Measurements from ENCODE around the gene SLC1A5. TPM values are rescaled to one million over a fixed set of nuclear protein-coding genes. Genes with fewer than 3 reads are reported as not detected.
A peak's percentile ranks its signal among the peaks of the same experiment; 100 is the strongest.
"Not testable (repeated sequence)": the region's sequence is repeated elsewhere in the genome, so short reads cannot be mapped to it uniquely, and the experiment has no call there.

The SLC1A5 gene
- total and polyA plus RNA-seq, 8 donors, result 67.2 to 172 (median 83.8) TPM

DNA sequence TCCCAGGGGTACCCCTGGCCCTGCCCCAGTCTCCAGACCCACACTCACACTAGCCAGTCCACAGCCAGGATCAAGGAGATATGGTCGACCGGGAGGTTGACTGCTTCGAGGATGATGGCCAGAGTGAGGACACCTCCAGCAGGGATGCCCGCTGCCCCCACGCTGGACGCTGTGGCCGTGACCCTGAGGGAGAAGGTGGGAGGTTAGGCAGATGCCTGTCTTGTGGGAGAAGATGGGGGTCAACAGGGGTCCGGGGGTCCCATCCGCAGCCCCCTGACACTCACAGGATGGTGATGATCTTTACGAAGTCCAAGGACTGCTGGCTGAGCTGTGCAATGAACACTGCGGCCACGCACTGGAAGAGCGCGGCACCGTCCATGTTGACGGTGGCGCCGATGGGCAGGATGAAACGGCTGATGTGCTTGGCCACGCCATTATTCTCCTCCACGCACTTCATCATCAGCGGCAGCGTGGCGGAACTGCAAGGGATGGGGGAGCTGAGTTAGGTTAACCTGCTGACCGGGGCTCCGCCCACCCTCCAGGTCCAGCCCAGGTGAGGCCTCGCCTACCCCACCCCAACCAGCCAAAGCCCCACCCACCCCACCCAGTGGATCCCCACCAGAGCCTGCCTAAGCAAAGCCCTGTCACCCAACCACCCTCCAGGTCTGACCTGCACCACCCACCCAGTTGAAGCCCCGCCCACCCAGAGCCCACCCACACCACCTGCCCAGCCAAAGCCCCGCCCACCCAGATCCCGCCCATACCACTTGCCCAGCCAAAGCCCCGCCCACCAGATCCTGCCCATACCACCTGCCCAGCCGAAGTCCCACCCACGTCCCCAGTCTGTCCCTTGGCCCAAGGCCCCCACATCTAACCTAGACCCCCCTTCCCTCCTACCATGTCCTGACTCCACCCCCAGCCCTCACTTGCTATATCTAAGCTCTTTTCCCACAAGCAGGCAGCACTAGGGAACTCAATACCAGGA lies 11.2 kb downstream of the SLC1A5 start:
- Histone ChIP-seq H3K27me3 (no peaks in the 10 kb centered on the region), H3K4me3 (no peak overlapping the region), H3K9me3 (no peaks in the 10 kb centered on the region), H3K4me1 (peaks cover 0 to 20% of the 10 kb centered on the region in 2 donors), H3K36me3 (peaks cover 0 to 82% of the 10 kb centered on the region in 2 donors), H3K27ac (no peak overlapping the region)
- ATAC-seq (no peak), DNase-seq (no peak)
- intact Hi-C loops (cut with DNase I), result no loop called here
- TF ChIP-seq, protein P1, sequence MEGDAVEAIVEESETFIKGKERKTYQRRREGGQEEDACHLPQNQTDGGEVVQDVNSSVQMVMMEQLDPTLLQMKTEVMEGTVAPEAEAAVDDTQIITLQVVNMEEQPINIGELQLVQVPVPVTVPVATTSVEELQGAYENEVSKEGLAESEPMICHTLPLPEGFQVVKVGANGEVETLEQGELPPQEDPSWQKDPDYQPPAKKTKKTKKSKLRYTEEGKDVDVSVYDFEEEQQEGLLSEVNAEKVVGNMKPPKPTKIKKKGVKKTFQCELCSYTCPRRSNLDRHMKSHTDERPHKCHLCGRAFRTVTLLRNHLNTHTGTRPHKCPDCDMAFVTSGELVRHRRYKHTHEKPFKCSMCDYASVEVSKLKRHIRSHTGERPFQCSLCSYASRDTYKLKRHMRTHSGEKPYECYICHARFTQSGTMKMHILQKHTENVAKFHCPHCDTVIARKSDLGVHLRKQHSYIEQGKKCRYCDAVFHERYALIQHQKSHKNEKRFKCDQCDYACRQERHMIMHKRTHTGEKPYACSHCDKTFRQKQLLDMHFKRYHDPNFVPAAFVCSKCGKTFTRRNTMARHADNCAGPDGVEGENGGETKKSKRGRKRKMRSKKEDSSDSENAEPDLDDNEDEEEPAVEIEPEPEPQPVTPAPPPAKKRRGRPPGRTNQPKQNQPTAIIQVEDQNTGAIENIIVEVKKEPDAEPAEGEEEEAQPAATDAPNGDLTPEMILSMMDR (IDR thresholded peaks at IDR 0.05), result no peak

DNA sequence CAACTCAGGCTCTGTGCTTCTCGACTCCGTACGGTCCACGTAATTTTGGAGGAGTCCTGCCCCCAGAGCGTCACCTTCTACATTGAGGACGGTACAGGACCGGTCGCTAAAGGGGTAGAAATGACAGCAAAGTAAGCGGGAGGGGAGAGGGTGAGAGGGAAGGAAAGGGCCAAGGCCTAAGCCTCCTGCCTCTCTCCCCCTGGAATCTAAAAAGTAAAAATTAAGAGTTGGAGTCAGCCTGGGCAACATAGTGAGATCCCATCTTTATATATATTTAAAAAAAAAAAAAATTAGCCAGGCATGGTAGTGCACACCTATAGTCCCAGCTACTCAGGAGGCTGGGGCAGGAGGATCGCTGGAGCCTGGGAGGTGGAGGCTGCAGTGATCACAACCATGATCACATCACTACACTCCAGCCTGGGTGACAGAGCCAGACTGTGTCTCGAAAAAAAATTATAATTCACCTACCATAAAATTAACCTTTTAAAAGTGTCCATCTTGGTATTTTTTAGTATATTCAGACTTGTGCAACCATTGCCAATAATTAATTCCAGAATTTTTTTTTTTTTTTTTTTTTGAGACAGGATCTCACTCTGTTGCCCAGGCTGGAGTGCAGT lies 12.6 kb downstream of the SLC1A5 start:
- TF ChIP-seq, protein P1 (IDR thresholded peaks at IDR 0.05), result no peak
- intact Hi-C loops (cut with DNase I), result no loop called here
- no peaks in the 10 kb centered on the region for H3K27me3 ChIP-seq
- no peak for ATAC-seq
- H3K4me1 ChIP-seq, result peaks cover 0 to 20% of the 10 kb centered on the region in 2 donors
- no peaks in the 10 kb centered on the region for H3K9me3 ChIP-seq
- peaks cover 0 to 67% of the 10 kb centered on the region in 2 donors for H3K36me3 ChIP-seq
- H3K4me3 ChIP-seq, result no peak overlapping the region
- DNase-seq, result no peak
- no peak overlapping the region for H3K27ac ChIP-seq

DNA sequence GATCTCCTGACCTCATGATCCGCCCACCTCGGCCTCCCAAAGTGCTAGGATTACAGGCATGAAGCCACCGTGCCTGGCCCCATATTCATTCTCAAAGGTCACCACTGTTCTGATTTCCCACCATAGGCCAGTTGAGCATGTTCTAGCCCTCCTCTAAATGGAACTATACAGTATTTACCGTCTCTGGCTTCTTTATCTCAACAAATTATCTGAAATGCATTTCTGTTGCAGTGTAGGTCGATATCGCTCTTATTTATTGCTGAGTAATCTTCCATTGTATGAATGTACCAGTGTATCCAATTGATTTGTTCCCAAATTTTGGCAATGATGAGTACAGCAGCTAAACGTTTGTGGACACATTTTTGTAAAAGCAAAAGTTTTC lies 15.4 kb downstream of the SLC1A5 start:
- peaks cover 0 to 40% of the 10 kb centered on the region in 2 donors for H3K36me3 ChIP-seq
- no peak overlapping the region for H3K27ac ChIP-seq
- no peaks in the 10 kb centered on the region for H3K27me3 ChIP-seq
- no peak overlapping the region for H3K4me3 ChIP-seq
- H3K4me1 ChIP-seq, result peaks cover 0 to 3% of the 10 kb centered on the region in 2 donors
- TF ChIP-seq, protein P1 (IDR thresholded peaks at IDR 0.05), result no peak
- no peak for DNase-seq
- H3K9me3 ChIP-seq, result no peaks in the 10 kb centered on the region
- no peak for ATAC-seq
- intact Hi-C loops (cut with DNase I), result no loop called here

DNA sequence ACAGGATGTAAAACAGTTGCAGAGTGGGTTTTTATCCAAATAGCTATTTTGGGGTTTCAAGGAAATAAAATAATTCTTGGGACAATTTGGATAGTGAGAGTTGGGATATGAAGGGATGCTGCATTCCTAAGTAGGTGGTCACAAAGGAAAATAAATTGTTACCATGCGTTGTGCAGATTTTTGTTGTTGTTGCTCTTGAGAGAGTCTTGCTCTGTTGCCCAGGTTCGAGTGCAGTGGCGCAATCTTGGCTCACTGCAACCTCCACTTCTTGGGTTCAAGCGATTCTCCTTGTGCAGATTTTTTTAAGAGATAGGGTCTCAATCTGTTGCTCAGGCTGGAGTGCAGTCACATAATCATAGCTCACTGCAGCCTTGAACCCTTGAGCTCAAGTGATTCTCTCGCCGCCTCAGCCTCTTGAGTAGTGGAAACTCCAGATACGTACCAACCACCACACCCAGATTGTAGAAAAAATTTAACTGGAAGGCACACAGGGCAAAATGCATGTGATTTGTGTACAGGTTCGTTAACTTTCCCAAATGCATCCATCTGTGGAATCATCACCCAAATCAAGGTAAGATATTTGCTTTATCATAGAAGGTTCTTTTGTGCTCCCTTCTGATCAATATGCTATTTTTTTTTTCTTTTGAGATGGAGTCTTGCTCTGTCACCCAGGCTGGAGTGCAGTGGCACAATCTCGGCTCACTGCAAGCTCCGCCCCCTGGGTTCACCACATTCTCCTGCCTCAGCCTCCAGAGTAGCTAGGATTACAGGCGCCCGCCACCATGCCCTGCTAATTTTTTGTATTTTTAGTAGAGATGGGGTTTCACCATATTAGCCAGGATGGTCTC lies 16.0 kb downstream of the SLC1A5 start:
- Histone ChIP-seq H3K4me3 (no peak overlapping the region), H3K36me3 (peaks cover 0 to 33% of the 10 kb centered on the region in 2 donors), H3K9me3 (no peaks in the 10 kb centered on the region), H3K27me3 (no peaks in the 10 kb centered on the region), H3K27ac (no peak overlapping the region), H3K4me1 (no peaks in the 10 kb centered on the region)
- intact Hi-C loops (cut with DNase I), result no loop called here
- ATAC-seq, result peak; percentile 87
- TF ChIP-seq, protein P1 (IDR thresholded peaks at IDR 0.05), result no peak
- peak in 1 of 4 donors; percentile 38 for DNase-seq

DNA sequence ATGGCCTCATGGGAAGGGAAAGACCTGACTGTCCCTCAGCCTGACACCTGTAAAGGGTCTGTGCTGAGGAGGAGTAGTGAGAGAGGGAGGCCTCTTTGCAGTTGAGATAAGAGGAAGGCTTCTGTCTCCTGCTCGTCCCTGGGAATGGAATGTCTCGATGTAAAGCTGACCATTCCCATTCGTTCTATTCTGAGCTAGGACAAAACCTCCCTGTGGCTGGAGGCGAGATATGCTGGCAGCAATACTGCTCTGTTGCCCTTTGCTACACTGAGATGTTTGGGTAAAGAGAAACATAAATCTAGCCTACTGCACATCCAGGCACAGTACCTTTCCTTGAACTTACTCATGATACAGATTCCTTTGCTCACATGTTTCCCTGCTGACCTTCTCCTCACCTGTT lies 19.6 kb downstream of the SLC1A5 start:
- H3K27ac ChIP-seq; H3K9me3 ChIP-seq; H3K4me3 ChIP-seq; H3K4me1 ChIP-seq; H3K36me3 ChIP-seq; intact Hi-C loops (cut with DNase I); H3K27me3 ChIP-seq; DNase-seq; ATAC-seq: not testable (repeated sequence)

Data from left lung (tissue), 10 donors.